HepG2 (cell line): ENCODE measurements around the gene MCOLN1. TPM values are rescaled to one million over a fixed set of nuclear protein-coding genes. Genes with fewer than 3 reads are reported as not detected.
A peak's percentile ranks its signal among the peaks of the same experiment; 100 is the strongest.

Experiments
- CAMTA2 ChIP-seq: sonication (generic); formaldehyde crosslinking; IDR thresholded peaks from 2 replicates; pipeline ENCODE4 v1.4.0; 2020; ENCODE audit warnings: mild to moderate bottlenecking, missing genetic modification reagents, borderline replicate concordance
- CREBL2 ChIP-seq: sonication (generic); formaldehyde crosslinking; IDR thresholded peaks from 2 replicates; pipeline ENCODE4 v1.8.1; 2023; ENCODE audit warnings: missing genetic modification reagents, mild to moderate bottlenecking, borderline replicate concordance
- FOSL2 ChIP-seq: sonication (generic); formaldehyde crosslinking; IDR thresholded peaks from 2 replicates; pipeline ENCODE4 v1.4.0; 2020; ENCODE audit warnings: missing genetic modification reagents
- MLXIP ChIP-seq: sonication (generic); formaldehyde crosslinking; IDR thresholded peaks from 2 replicates; pipeline ENCODE4 v1.9.0; 2021; ENCODE audit warnings: missing genetic modification reagents, borderline replicate concordance
- MTF2 ChIP-seq: sonication (generic); formaldehyde crosslinking; IDR thresholded peaks from 2 replicates; pipeline ENCODE4 v1.5.0; 2020; ENCODE audit warnings: missing genetic modification reagents, borderline replicate concordance
- PPARG ChIP-seq: conservative IDR thresholded peaks from 2 replicates; pipeline ENCODE4 v1.6.1; 2016; ENCODE audit warnings: missing biosample characterization, missing genetic modification reagents
- TEAD3 ChIP-seq: optimal IDR thresholded peaks from 2 replicates; pipeline ENCODE3; 2016; ENCODE audit warnings: borderline replicate concordance
- U2AF2 ChIP-seq: fragments of 200-400 bp; formaldehyde crosslinking; IDR thresholded peaks from 2 replicates; pipeline ENCODE4 v1.6.1; 2017; ENCODE audit warnings: low read depth, mild to moderate bottlenecking, low read length
- ZFP36 ChIP-seq: fragments of 150-350 bp; IDR thresholded peaks from 2 replicates; pipeline ENCODE4 v1.6.1; 2018; ENCODE audit warnings: borderline replicate concordance, low read length, low read depth; ENCODE audit not compliant: partially characterized antibody
- ZNF33B ChIP-seq: sonication (generic); formaldehyde crosslinking; IDR thresholded peaks from 2 replicates; pipeline ENCODE4 v1.5.1; 2020; ENCODE audit warnings: mild to moderate bottlenecking, missing genetic modification reagents
- ZNF407 ChIP-seq: sonication (generic); formaldehyde crosslinking; IDR thresholded peaks from one replicate; pipeline ENCODE4 v1.5.1; 2020; ENCODE audit warnings: mild to moderate bottlenecking, missing genetic modification reagents; ENCODE audit errors: not compliant biosample characterization
- ZNF446 ChIP-seq: sonication (generic); formaldehyde crosslinking; IDR thresholded peaks from 2 replicates; pipeline ENCODE4 v1.5.0; 2020; ENCODE audit warnings: mild to moderate bottlenecking, missing genetic modification reagents
- ZNF577 ChIP-seq: sonication (generic); formaldehyde crosslinking; IDR thresholded peaks from 2 replicates; pipeline ENCODE4 v1.4.0; 2020; ENCODE audit warnings: mild to moderate bottlenecking, low read depth, missing genetic modification reagents, borderline replicate concordance
- ZNF619 ChIP-seq: sonication (generic); formaldehyde crosslinking; IDR thresholded peaks from 2 replicates; pipeline ENCODE4 v1.4.0; 2020; ENCODE audit warnings: mild to moderate bottlenecking, missing genetic modification reagents
- ZNF724P ChIP-seq: sonication (generic); formaldehyde crosslinking; IDR thresholded peaks from 2 replicates; pipeline ENCODE4 v1.8.0; 2022; ENCODE audit warnings: missing genetic modification reagents, borderline replicate concordance
- polyA plus RNA-seq, 8 experiments: library from polyadenylated mRNA; depleted of rRNA in 3 of 8; stranded (reverse) in 7 of 8; unstranded in 1 of 8; fragments of >200 nt; fragmentation: Illumina TruSeq in 4 of 8; extraction: Trizol in 4 of 8; gene quantifications; 2 replicates each; pipeline versions ENCODE4 v1.2.1 to v1.2.3, GENCODE V29; 2011 to 2016; ENCODE audit warnings: low read depth in 4 of 8, missing spikeins in 1 of 8, mixed read lengths in 1 of 8; ENCODE audit not compliant: insufficient read depth in 1 of 8
- total RNA-seq, 5 experiments: library from RNA; depleted of rRNA; stranded (reverse); fragments of >200 nt; fragmentation: Illumina TruSeq; extraction: Trizol; gene quantifications; 2 replicates each; pipeline ENCODE4 v1.2.3, GENCODE V29; 2016; ENCODE audit warnings: low read depth in 1 of 5
- TF ChIP-seq, protein P1 (sequence below): sonication (generic); formaldehyde crosslinking; IDR thresholded peaks from 2 replicates; pipeline ENCODE4 v1.9.0; 2021; ENCODE audit warnings: missing genetic modification reagents, mild to moderate bottlenecking, borderline replicate concordance

Gene MCOLN1
- total and polyA plus RNA-seq, 2 of the 13 experiments (the other 11 are each of a cell fraction or from before 2014, with no cell fraction given): 3.4 to 15.7 TPM

DNA sequence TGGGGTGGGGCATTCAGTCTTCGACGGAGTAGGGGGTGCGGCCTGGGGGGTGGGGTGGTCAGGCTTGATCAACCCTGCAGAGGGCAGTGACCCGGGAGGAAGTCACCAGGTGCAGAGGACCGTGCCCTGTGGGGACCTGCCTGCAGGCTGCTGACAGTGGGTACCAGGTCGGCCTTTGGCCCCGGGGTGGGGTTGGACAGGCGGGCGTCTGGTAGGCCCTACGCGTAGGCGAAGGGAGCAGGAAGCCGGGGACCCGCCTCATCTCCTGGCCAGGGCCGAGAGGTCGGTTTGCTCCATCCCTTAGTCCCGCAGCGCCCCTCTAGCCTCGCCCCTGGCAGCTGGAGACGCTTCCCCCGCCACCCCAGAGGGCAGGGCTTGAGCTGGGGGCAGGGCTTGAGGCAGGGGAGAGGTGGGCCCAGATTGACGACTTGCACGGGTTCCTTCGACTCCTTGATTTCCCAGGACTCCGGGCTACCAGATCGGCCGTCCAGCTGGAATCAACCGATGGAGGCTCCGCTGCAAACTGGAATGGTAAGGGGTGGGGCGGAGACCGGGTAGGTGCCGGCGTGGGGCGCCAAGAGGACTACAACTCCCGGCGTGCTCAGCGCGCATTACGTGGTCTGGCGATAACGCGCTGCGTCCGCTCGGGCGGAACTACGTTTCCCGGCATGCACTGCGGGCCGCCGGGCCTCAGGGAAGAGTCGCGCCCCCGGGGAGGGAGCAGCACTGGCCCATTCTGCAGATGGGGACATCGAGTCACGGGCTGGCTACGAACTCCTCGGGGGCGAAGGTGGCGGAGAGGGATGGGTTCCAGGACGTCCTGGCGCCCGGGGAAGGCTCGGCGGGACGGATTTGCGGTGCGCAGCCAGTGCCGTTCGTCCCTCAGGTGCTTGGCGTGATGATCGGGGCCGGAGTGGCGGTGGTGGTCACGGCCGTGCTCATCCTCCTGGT is 12.9 kb downstream of the MCOLN1 start, which contains the start of gene PNPLA6 (continued):
- TF ChIP-seq ZFP36 (no peak), MTF2 (CRISPR knock-in tag) (no peak), CAMTA2 (CRISPR knock-in tag) (no peak), MLXIP (CRISPR knock-in tag) (no peak), PPARG (CRISPR knock-in tag) (no peak), ZNF446 (CRISPR knock-in tag) (no peak), FOSL2 (peak; percentile 53; the same call in 1 of the 2 replicates), U2AF2 (no peak), ZNF33B (CRISPR knock-in tag) (no peak), ZNF724P (CRISPR knock-in tag) (no peak), ZNF577 (no peak), TEAD3 (CRISPR knock-in tag) (peak; percentile 86), ZNF407 (CRISPR knock-in tag) (peak; percentile 83), ZNF619 (CRISPR knock-in tag) (peak; percentile 54), CREBL2 (CRISPR knock-in tag) (no peak)
- TF ChIP-seq, protein P1, sequence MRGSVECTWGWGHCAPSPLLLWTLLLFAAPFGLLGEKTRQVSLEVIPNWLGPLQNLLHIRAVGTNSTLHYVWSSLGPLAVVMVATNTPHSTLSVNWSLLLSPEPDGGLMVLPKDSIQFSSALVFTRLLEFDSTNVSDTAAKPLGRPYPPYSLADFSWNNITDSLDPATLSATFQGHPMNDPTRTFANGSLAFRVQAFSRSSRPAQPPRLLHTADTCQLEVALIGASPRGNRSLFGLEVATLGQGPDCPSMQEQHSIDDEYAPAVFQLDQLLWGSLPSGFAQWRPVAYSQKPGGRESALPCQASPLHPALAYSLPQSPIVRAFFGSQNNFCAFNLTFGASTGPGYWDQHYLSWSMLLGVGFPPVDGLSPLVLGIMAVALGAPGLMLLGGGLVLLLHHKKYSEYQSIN (CRISPR knock-in tag): no peak
